ENCODE results near the gene CCL4. TPM values are rescaled to one million over a fixed set of nuclear protein-coding genes. Genes with fewer than 3 reads are reported as not detected.

CCL4 gene
- total RNA-seq, 1 experiment from 2014 or later, result 0.51 TPM

DNA sequence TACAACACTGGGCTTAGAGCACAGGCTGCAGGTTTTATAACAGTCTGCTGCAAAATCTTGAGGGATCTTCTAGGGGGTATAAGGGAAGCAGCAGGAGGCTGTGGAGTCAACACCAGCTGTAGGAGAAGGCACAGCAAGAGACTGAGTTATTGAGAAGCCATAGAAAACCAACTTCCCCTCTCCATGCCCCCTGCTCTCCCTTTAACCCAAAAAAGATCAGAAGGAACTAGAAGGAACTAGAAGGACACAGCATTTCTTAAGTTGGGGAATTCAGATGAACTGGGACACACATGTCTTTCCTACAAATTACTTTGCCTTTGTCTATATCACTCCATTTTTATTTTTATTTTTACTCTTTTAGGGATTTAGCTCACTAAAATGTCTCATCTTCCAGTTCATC is 45.7 kb upstream of the CCL4 start:
- H3K9me3 ChIP-seq (ENCODE audit: control insufficient read depth, insufficient read depth, low read depth, low read length), result no peaks in the 10 kb centered on the region
- in situ Hi-C loops (cut with HindIII; ENCODE audit: low pct_unique_long_range_greater_than_20kb, low sequenced_read_pairs) (no loop called here), intact Hi-C loops (cut with micrococcal nuclease; ENCODE audit: unreplicated experiment) (no loop called here)
- no peak overlapping the region for H3K27ac ChIP-seq (ENCODE audit: low read length)
- ChIA-PET CTCF (no interaction called here), POLR2A (no interaction called here)
- DNase-seq (ENCODE audit: low read depth, low spot score) (no peak), ATAC-seq (no peak)
- H3K36me3 ChIP-seq (ENCODE audit: control insufficient read depth, insufficient read depth, low read length), result no peaks in the 10 kb centered on the region
- no peak for TF ChIP-seq TCF7L2 (IDR thresholded peaks at IDR 0.05; ENCODE audit: low read depth, low read length)
- TF ChIP-seq POLR2AphosphoS5 (IDR thresholded peaks at IDR 0.05; ENCODE audit: low read depth, low read length), result no peak
- TF ChIP-seq, protein P1, sequence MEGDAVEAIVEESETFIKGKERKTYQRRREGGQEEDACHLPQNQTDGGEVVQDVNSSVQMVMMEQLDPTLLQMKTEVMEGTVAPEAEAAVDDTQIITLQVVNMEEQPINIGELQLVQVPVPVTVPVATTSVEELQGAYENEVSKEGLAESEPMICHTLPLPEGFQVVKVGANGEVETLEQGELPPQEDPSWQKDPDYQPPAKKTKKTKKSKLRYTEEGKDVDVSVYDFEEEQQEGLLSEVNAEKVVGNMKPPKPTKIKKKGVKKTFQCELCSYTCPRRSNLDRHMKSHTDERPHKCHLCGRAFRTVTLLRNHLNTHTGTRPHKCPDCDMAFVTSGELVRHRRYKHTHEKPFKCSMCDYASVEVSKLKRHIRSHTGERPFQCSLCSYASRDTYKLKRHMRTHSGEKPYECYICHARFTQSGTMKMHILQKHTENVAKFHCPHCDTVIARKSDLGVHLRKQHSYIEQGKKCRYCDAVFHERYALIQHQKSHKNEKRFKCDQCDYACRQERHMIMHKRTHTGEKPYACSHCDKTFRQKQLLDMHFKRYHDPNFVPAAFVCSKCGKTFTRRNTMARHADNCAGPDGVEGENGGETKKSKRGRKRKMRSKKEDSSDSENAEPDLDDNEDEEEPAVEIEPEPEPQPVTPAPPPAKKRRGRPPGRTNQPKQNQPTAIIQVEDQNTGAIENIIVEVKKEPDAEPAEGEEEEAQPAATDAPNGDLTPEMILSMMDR (IDR thresholded peaks at IDR 0.05), result no peak
- TF ChIP-seq, protein P2, sequence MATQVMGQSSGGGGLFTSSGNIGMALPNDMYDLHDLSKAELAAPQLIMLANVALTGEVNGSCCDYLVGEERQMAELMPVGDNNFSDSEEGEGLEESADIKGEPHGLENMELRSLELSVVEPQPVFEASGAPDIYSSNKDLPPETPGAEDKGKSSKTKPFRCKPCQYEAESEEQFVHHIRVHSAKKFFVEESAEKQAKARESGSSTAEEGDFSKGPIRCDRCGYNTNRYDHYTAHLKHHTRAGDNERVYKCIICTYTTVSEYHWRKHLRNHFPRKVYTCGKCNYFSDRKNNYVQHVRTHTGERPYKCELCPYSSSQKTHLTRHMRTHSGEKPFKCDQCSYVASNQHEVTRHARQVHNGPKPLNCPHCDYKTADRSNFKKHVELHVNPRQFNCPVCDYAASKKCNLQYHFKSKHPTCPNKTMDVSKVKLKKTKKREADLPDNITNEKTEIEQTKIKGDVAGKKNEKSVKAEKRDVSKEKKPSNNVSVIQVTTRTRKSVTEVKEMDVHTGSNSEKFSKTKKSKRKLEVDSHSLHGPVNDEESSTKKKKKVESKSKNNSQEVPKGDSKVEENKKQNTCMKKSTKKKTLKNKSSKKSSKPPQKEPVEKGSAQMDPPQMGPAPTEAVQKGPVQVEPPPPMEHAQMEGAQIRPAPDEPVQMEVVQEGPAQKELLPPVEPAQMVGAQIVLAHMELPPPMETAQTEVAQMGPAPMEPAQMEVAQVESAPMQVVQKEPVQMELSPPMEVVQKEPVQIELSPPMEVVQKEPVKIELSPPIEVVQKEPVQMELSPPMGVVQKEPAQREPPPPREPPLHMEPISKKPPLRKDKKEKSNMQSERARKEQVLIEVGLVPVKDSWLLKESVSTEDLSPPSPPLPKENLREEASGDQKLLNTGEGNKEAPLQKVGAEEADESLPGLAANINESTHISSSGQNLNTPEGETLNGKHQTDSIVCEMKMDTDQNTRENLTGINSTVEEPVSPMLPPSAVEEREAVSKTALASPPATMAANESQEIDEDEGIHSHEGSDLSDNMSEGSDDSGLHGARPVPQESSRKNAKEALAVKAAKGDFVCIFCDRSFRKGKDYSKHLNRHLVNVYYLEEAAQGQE (IDR thresholded peaks at IDR 0.05; ENCODE audit: insufficient read depth in 1 of 2, low read depth in 2 of 2, low read length in 1 of 2), result no peak
- TF ChIP-seq SIN3A (IDR thresholded peaks at IDR 0.05; ENCODE audit: borderline replicate concordance, insufficient read depth, low read depth, low read length), result no peak
- no peaks in the 10 kb centered on the region for H3K4me1 ChIP-seq (ENCODE audit: control insufficient read depth, insufficient read depth, low read length)
- no peak overlapping the region for H3K4me3 ChIP-seq (ENCODE audit: low read depth in 2 of 2, low read length in 2 of 2)
- no TSS peak for BruUV-seq (replicated peaks)
- peaks cover 2% of the 10 kb centered on the region; the same call in 1 of the 2 replicates for H3K27me3 ChIP-seq (ENCODE audit: control insufficient read depth, insufficient read depth, low read length)

DNA sequence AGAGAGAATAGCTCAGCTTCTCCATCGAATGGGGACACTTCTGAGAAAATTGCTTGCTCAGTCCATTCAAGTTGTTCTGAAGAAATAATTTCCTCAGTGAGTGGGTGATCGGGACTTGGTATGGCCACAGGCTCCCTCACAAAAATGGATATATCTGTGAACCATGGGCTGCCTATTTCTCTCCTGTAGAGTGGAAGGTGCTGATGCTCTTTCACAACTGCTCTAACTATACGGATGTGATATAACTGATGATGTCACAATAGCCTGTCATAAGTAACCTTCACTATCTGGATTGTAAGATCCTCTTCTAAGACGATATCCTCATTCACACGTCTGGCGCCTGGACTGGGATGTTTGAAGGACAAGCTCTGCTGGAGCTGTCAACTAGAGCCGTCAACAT is 44.2 kb upstream of the CCL4 start:
- Histone ChIP-seq H3K9me3 (ENCODE audit: control insufficient read depth, insufficient read depth, low read depth, low read length) (no peaks in the 10 kb centered on the region), H3K4me3 (ENCODE audit: low read depth in 2 of 2, low read length in 2 of 2) (no peak overlapping the region), H3K36me3 (ENCODE audit: control insufficient read depth, insufficient read depth, low read length) (no peaks in the 10 kb centered on the region), H3K27ac (ENCODE audit: low read length) (no peak overlapping the region), H3K27me3 (ENCODE audit: control insufficient read depth, insufficient read depth, low read length) (peaks cover 5% of the 10 kb centered on the region; the same call in 1 of the 2 replicates), H3K4me1 (ENCODE audit: control insufficient read depth, insufficient read depth, low read length) (no peaks in the 10 kb centered on the region)
- BruUV-seq (replicated peaks), result no TSS peak
- DNase-seq (ENCODE audit: low read depth, low spot score), result no peak
- intact Hi-C loops (cut with micrococcal nuclease; ENCODE audit: unreplicated experiment), result no loop called here
- POLR2A ChIA-PET, result no interaction called here
- TF ChIP-seq SIN3A (IDR thresholded peaks at IDR 0.05; ENCODE audit: borderline replicate concordance, insufficient read depth, low read depth, low read length), result no peak
- no peak for TF ChIP-seq POLR2AphosphoS5 (IDR thresholded peaks at IDR 0.05; ENCODE audit: low read depth, low read length)
- TF ChIP-seq, protein P2 (IDR thresholded peaks at IDR 0.05; ENCODE audit: insufficient read depth in 1 of 2, low read depth in 2 of 2, low read length in 1 of 2), result no peak
- TF ChIP-seq TCF7L2 (IDR thresholded peaks at IDR 0.05; ENCODE audit: low read depth, low read length), result no peak
- TF ChIP-seq, protein P1 (IDR thresholded peaks at IDR 0.05), result no peak
- ATAC-seq, result no peak
- CTCF ChIA-PET, result interaction anchor here (0.6 kb wide), 1 partner anchor 83 kb away, joined by 3 read pairs; no protein-coding TSS in a partner anchor
- in situ Hi-C loops (cut with HindIII; ENCODE audit: low pct_unique_long_range_greater_than_20kb, low sequenced_read_pairs), result no loop called here
